NCI-H1105 treated with DMSO at 0.1 percent for 48 hours (cell line): Measurements from ENCODE around the gene RILPL1.

Source experiments
- DNase-seq: peaks from one replicate; lab custom pipeline; 2025; lab: John Stamatoyannopoulos, UW

The RILPL1 gene

DNA sequence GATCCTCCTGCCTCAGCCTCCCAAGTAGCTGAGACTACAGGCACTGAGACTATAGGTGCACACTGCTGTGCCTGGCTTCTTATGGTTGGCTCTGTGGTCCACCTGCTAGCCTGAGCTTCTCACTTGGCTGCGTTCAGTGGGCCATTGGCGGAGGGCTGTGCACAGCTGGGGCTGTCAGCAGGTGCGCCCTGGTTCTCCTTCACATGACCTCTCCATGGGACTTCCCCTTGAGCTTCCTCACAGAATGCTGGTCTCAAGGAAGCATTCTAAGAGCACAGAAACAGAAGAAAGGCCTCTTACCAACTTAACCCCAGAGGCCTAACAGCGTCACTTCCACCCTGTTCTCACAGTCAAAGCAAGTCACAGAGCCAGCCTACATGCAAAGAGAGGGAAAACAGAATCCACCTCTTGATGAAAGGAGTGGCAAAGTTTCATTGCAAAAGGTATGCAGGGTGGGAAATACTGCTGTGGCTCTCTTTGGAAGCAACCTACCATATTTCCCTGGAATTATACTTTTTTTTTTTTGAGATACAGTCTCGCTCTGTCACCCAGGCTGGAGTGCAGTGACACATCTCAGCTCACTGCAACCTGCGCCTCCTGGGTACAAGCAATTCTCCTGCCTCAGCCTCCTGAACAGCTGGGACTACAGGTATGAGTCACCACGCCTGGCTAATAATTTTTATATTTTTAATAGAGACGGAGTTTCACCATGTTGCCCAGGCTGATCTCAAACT lies 106.3 kb downstream of the RILPL1 start:
- DNase-seq: no peak

DNA sequence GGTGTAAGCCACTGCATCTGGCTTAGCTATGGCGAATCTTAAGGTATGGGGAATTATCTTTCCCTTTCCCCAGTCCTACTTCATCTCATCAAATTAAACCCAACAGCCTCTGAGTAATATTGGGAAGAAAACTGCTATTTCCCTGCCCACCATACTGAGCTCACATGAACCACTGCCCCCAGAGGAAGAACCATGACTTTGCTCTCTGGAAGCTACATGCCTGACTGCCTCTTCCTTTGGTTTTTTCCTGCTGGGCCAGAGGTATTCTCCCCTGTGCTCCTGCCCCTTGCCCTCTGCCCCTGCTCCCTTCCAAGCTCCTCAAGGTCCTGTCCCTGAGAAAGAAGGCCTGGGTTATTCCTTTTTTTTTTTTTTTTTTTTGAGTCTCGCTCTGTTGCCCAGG lies 112.2 kb downstream of the RILPL1 start:
- no peak for DNase-seq
